NCI-H345 treated with DMSO at 0.1 percent for 48 hours (cell line): Measurements from ENCODE around the gene TRMT10C.
"Not testable (repeated sequence)": the region's sequence is repeated elsewhere in the genome, so short reads cannot be mapped to it uniquely, and the experiment has no call there.

Experiments used
- DNase-seq: peaks from one replicate; lab custom pipeline; 2025; ENCODE audit not compliant: unreplicated experiment; lab: John Stamatoyannopoulos, UW

Gene TRMT10C

DNA sequence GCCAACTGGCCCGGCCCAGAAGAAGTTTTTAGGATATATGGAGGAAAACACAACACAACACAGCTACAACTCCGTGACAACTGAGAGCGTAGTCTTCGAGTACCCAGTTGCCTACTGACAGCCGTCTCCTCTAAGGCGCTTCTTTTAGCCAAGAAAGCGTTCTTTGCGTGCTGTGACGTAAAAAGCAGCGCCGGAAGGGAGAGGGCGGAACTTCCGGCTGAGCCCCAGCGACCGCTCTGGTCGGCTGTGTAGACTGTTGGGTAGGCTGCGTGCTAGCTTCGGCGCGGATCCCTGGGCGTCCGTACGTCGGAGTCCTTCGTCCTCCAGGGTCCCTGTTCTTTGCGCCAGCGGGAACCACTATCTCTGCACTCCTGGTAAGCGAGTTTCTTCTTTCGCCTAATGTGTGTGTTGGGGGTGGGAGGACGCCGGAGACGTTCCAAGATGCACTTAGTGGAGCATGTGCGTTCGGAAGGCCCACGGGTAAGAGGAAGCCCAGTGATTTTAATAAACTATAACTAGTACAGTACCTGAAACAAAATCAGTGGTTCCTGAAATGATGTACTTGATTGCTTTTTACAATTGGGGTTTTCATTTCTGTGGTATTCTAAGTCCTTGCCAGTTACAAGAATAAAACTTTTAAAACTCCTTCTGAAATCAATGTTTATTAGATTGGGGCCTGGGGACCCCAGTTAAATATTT lies at the start of gene TRMT10C:
TRMT10C (plus strand) TSS at position 239 of the 699 bp plus-strand sequence. CDS start 2,914 bp downstream, outside the sequence.
- peak; percentile 55 for DNase-seq

DNA sequence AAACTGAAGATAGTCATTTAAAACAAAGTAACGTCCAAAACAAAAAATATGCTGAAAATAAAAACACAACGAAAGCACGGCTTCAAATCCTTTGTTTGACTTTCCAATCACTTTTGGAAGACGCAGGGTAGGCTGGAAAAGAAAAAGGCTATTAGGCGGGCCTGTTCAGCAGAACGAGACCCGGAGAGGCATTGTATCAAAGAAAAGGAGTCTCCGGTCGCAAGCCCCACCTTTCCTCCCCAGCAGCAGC lies 49.3 kb upstream of the TRMT10C start:
- no peak for DNase-seq

DNA sequence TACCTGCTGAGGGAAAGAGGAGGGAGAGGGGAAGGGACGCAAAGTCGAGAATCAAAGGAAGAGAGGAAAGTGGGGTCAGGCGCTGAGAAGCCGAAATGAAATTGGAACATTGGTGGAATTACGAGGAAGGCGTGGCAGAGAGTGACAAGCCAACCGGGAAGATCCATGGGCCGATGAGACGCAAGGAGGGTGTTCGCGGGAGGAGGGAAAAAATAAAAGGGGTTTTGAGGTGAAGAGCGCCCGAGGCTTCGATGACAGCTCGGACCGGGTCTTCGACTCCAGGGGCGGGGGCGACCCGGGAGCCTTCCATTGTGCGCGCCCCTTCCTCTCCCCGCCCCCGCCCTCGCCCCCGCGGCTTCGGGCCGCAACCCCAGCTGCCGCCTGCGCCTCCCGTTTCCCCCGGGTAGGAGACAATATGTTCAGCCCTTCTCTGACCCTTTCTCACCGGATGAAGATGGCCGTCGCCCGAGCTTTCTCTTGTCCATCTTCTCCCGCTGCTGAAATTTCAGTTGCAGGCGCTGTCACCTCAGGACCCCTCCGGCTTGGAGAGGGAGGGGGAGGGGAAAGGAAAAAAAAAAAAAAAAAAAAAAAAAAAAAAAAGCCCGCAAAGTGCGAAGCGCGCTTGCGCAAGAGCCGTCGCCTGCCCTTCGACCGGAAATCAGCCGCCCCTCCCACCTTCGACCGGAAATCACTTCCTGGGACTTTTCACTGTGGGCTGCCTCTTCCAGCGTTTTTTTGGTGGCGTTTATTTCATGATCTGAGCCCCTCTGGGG lies 48.8 kb upstream of the TRMT10C start, which contains the start of gene SENP7:
SENP7 (minus strand) TSS at position 567 of the 773 bp plus-strand sequence; CDS start at position 485, 82 bp downstream.
- peak; percentile 44 for DNase-seq

DNA sequence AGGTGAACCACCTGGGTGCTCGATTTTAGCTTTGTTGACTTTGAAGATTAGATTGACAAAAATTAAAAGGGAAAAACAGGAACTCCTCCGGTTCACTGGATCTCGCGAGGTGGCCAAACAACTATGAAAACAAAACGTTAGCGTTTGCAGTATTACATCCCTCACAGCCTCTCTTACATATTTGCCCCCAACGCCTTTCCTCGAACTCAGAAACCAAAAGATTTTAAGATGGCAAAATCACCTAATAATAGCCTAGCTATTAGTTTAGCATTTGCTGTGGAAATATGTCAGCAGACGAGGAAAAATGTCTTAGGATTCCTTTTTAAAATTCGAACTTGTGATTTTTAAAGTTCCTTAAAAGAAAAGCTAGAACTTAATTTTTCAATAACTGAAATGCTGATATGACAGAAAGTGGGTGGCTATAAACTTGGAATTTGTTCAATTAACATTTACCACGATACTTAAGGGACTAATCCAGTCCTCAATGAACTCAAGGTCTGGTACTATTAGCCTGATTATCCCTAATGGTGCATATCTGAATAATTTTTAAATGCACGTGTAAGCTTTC lies 48.2 kb upstream of the TRMT10C start:
- no peak for DNase-seq

DNA sequence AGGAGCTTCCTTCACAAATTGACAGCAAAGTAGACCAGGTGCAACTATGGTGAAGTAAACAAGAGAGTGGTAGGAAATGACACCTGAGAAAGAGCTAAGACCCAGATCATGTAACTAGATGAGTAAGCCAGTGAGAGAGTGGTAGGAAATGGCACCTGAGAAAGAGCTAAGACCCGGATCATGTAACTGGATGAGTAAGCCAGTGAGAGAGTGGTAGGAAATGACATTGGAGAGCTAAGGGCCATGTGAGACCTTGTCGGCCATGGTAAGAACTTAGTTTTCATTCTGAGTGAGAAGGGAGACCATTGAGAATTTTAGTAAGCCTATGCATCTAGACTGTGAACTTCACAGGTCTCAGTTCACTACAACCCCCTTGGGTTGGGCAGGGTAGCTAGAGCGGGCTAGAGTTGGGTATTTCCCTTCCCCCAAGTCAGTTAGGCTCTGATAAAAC lies 43.2 kb upstream of the TRMT10C start:
- DNase-seq = no peak

DNA sequence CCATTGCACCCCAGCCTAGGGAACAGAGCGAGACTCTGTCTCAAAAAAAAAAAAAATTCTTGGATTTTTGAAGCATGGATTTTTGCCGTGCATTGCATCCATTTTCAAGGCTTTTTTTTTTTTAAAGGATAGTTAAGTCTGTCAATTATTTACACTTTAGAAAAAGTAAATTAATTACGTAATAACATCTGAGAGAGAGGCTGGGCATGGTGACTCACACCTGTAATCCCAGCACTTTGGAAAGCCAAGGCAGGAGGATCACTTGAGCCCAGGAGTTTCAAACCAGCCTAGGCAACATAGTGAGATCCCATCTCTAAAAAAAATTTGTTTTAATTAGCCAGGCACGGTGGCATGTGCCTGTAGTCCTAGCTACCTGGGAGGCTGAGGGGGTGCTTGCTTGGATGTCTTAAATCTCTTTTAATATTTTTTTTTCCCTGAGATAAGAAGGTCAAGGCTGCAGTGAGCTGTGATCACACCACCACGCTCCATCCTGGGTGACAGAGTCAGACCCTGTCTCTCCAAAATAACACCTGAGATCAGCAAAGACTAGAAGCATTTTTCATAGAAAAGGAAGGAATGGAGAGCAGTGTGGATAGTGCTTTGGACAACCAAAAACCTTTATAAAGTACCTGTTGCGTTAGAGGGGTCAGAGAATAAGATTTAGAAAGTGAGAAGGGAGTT lies 41.8 kb upstream of the TRMT10C start:
- no peak for DNase-seq

DNA sequence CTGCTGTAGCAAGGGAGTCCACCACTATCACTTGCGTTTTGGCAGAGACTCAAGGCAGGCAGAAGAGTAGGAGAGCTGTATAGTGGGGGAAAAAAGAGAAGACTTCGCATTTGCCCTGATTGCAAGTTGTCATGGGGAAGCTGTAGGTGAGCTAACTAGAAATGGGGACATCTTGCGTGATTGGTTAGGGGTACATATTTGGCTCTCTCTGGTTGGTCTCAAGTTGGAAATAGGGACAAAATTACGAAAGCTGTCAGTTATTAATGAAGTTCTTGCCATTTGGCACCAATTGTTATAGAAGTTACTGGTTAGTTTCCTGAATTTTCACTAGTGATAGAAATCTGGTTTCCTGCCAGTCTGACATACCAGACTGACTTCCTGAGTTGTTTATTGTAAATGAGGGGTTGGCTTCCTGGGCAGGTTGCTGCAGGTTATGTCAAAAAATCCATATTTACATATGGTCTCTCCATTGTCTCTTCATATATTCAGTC lies 40.4 kb upstream of the TRMT10C start:
- no peak for DNase-seq

DNA sequence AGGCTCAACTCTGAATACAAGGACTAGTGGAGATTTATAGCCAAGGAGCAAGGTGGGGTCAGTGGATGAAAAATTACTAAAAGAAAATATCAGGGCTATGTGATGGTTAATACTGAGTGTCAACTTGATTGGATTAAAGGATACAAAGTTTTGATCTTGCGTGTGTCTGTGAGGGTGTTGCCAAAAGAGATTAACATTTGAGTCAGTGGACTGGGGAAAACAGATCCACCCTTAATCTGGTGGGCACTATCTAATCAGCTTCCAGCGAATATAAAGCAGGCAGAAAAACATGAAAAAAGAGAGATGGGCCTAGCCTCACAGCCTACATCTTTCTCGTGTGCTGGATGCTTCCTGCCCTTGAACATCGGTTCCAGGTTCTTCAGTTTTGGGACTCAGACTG lies 34.2 kb upstream of the TRMT10C start:
- no peak for DNase-seq

DNA sequence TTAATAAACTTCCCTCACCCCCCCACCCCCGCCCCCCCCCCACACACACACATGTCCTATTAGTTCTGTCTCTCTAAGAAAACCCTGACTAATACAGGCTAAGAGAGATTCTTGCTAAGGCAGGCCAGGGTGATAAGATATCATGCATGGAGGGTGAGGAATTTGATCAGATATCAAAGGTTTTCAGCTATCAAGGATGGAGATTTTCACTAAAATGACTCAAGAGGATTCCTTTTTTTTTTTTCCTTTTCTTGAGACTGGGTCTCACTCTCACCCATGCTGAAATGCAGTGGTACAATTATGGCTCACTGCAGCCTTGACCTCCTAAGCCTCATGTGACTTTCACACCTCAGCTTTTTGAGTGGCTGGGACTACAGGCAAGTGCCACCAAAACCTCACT lies 33.8 kb upstream of the TRMT10C start:
- no peak for DNase-seq

DNA sequence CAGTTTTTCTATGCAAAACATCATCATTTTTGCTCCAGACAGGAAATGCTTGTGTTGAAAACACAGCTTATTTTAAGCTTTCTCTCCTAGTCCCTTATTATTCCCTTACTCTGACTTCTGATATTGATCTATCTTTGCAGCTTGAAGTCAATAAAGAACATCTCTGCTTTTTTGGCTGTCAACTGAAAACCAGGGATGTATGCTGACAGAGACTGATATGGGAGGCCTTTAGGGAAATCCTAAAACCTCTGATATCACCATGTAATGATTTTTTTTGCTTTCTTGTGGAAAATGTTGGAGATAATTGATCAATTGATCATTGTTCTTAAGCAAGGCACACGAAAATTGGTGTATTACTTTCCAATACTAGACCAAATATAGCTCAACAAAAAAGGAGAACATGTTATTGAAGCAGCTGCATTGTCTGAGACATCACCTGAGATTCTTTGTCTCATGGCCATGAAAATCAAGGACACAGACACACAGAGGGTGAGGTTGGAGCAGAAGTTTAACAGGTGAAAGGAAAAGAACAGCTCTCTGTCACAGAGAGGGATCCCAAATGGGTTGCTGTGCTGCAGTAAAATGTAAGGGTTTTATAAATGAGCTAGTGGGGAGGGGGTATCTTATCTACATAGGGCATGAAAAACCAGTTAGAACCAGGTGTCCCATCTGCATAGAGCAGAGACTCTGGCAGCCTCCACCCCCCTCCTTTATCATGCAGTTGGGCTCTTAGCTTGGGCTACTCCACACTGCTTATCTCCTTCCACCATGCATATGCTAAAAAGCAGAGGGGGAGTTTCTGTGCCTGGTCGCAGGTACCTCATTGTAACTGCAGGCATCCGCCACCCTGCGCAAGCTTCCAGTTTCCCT lies 31.6 kb upstream of the TRMT10C start:
- DNase-seq = no peak

DNA sequence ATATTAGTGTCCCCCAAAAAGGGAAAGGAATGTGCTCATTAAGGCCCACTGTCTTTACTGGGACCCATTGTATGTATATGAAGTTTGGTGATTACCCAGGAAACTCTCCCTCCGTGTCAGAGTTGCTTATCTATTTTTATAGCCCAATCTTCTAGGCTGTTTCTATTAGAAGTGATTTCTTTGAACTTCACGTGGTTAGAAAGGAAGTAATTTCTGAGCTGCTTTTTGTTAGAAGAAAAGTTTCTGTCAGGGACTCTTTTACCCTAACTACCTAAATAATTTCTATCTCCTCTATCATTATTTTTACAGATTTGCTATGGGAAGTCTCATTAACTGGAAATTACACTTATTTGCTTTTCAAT lies 31.0 kb upstream of the TRMT10C start:
- no peak for DNase-seq

DNA sequence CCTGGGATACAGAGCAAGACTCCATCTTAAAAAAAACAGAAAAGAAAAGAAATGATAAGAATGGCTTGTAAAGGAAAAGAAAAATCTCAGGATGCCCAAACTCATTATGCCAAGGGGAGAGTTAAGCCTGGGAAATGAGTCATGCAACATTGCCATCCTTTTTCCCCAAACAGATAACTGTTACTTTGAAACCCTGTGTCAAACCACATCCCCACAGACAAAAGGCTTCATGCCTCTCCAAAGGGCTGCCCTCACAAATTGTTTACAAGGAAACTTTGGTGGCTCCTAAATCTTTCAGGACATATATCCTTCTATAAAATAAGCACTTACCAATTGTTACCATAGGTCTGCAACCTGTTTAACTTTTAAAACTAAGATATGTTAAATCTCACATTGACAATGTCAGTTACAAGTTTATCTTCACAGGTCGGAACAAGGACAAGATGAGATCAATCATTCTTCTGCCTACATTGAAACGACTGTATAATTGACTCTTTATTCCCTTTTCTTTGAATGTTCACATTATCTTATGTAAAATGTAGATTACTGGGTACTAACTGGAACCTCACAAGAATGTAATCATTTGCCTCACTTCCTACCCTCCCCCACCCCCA lies 30.1 kb upstream of the TRMT10C start:
- DNase-seq = no peak

DNA sequence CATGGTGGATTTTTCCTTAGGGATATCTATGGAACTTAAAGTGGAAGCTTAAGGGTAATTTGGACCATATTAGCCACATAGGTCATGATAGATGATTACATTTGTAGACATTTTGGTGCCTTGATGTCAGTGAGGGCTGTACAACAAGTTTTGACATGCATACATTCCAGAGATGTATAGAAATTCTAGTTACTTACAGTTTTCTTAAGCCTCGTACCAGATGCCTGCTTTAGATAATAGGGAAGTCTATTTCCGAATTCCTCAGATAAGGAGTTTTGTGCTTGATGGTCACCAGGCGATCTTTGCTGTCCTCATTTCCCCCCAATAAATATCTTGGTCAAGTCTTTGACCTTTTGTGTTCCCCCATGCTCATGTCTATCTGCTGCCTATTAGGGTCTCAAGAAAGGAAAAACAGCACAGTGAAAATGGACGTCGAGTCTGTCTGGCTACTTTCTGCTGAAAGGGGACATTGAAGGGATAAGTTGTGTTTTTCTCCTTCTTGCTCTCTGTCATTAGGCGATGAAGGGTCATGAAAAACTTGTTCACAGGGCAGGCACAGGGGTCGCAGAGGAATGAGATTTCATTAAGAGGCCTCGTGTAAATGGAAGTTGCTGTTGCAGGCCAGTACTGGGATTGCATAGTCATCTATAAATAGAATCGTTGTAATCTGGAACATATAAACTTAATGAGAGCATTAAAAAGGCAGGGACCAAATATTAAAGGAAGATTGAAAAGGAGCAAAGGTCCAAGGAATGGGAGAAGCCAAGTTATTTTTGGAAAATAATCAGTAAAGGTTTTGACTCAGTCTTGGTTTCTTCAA lies 28.7 kb upstream of the TRMT10C start:
- DNase-seq = no peak

DNA sequence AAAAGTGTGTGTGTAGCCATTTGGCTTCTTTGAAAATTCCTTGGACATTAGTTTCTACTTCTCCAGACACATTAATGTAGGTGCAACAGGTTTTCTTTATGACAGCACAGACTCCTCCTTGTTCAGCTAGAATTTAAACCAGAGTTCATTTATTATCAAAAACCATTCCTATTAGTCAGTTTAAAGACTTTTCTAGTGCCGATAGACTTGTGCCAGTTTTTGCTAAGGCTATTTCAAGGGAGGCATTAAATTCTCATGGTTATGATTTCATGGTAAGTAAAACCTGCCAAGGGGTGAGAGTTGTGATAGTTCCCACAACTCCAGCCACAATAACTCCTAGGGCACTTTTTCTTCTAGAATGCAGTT lies 28.1 kb upstream of the TRMT10C start:
- DNase-seq = no peak

DNA sequence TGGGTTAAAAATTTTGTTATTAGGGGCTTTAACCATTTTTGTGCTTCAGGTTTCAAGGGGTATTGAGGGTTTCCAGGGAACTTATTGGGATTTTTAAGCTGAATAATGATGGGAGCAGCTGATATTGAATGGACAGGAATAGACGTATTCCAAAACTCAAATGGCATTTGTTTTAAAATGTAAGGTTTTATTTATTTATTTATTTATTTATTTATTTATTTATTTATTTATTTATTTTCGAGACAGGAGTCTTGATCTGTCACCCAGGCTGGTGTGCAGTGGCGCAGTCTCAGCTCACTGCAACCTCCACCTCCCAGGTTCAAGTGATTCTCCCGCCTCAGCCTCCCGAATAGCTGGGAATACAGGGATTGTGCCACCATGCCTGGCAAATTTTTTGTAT lies 26.4 kb upstream of the TRMT10C start:
- DNase-seq = no peak

DNA sequence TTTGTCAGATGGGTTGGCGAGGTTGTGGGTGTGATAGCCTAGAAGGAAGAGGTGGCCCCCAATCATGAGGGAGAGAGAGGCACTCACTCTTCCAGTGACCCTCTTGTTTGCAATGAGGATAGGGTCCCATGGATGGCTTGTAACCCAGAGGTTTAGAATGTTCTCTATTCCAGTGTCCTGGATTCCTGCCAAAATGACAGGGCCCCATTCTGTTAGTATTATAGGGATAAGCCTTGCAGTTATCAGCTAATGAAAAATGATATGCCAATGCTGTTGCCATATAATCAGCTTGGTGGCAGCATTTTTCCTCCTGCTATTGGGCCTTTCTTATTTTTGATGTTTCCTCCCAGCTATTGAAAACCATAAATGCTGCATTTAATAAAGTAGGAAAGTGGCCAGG lies 25.4 kb upstream of the TRMT10C start:
- DNase-seq = no peak

DNA sequence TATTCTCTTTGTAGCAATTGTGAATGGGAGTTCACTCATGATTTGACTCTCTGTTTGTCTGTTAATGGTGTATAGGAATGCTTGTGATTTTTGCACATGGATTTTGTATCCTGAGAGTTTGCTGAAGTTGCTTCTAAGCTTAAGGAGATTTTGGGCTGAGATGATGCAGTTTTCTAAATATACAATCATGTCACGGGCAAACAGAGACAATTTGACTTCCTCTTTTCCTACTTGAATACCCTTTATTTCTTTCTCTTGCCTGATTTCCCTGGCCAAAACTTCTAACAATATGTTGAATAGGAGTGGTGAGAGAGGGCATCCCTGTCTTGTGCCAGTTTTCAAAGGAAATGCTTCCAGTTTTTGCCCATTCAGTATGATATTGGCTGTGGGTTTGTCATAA lies 24.7 kb upstream of the TRMT10C start:
- DNase-seq = not testable (repeated sequence)

DNA sequence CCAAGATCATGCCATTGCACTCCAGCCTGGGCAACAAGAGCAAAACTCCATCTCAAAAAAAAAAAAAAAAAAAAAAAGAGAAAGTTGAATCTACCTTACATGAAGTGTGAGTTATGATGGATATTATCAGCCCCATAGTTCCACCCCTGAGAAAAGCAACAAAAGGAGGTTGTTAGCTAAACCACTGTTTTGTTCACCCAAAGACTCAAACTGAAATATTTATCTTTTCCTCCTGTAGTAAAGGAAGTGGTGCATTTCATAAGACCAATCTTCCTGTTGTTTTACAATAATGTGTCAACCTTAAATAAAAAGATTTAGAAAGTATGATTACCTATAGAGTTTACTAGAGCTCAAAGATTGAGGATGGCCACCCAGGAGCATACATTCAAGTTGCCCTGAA lies 18.7 kb upstream of the TRMT10C start:
- no peak for DNase-seq

DNA sequence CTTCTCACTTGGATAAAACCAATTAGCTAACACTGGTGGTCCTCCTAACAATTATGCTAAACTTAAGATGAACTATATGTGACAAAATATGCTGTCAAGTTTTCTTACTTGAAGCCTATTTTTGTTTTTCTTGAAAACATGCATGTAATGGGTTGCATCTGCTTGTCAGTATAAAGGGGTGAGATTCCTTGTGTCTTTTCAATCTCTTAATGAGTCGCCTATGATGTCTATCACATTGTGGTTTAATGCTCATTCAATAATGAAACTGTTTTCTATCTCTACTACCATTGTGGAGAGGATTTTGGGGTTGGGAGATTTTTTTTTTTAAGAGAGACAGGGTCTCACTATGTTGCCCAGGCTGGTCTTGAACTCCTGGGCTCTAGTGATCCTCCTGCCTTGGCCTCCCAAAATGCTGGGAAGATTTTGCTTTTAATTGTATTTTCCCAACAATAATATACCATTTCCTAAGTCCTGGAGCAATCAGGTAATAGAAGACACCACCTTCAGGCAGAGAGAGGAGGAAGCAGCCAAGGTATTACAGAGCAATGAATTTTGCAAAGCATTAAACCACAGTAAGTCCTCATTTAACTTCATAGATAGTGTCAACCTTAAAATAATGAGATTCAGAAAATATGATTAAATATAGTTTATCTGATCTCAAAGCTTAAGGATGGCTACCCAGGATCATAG lies 17.4 kb upstream of the TRMT10C start:
- no peak for DNase-seq
